Measurements from ENCODE around the gene RNF111.

DNA sequence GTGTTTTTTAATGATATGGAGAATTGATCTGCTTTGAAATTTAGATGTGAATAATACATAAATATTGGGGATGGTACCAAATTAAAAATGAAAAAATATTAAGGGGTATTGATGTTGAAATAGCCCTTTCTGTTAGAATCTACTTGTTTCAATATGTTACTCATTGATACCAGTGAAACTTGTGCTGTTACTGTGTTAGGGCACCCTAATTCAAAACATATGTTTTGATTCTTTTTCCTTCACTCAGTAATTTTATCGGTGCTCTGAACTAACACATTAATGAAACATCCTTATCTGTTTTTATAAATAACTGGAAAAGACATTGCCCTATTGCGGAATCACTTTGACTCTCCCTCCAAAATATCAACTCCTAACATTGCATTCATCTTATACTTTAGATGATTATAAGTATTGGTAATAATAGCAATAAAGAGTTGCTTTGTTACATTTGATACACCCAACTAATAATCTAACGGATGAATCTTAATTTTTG lies 65.5 kb downstream of the RNF111 start:
- TF ChIP-seq SNRNP70 (optimal IDR thresholded peaks at IDR 0.05; ENCODE audit: low read depth, low read length) (no peak), ZNF561 (CRISPR knock-in tag; conservative IDR thresholded peaks at IDR 0.05) (no peak), ZKSCAN1 (IDR thresholded peaks at IDR 0.05; ENCODE audit: low read depth, low read length) (no peak)

Data from K562 (cell line).